GM18858 (cell line): ENCODE data around the gene RER1.

Experiments used
- ATAC-seq: cut with Tn5 transposase; IDR thresholded peaks from one replicate; pipeline ENCODE4 v1.9.1; 2021; ENCODE audit not compliant: unreplicated experiment

Gene RER1

DNA sequence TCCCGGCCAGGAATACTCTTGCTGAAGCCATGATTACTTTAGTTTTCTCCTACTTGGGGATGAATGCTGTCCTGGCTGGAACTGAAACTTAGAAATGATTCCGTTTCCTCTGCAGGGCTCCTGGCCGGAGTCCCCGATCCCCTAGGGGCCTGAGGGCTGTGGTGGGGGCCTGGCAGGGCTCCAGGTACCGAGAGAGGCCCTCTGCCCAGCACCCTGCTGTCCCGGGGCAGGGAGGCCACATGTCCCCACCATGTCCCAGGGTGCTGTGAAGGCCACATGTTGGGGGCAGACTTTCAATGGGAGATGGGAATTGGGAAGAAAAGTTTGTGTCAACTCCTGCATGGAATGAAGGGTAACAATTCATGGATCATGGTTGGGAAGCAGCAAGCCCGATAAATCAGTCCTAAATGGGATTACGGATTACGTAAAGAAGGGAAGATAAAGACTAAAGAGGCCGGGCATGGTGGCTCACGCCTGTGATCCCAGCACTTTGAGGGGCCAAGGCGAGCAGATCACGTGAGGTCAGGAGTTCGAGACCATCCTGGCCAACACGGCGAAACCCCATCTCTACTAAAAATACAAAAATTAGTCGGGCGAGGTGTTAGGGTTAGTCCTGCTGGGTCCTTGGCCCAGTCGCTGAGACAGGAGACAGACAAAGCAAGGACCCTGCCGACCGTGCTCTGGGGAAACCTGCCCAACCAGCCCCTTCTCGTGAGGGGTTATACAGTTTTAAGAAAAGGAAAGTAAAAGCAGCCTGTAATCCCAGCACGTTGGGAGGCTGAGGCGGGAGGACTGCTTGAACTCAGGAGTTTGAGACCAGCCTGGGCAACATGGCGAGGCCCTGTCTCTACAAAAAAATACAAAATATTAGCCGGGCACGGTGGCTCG lies 37.8 kb upstream of the RER1 start:
- ATAC-seq, result no peak

DNA sequence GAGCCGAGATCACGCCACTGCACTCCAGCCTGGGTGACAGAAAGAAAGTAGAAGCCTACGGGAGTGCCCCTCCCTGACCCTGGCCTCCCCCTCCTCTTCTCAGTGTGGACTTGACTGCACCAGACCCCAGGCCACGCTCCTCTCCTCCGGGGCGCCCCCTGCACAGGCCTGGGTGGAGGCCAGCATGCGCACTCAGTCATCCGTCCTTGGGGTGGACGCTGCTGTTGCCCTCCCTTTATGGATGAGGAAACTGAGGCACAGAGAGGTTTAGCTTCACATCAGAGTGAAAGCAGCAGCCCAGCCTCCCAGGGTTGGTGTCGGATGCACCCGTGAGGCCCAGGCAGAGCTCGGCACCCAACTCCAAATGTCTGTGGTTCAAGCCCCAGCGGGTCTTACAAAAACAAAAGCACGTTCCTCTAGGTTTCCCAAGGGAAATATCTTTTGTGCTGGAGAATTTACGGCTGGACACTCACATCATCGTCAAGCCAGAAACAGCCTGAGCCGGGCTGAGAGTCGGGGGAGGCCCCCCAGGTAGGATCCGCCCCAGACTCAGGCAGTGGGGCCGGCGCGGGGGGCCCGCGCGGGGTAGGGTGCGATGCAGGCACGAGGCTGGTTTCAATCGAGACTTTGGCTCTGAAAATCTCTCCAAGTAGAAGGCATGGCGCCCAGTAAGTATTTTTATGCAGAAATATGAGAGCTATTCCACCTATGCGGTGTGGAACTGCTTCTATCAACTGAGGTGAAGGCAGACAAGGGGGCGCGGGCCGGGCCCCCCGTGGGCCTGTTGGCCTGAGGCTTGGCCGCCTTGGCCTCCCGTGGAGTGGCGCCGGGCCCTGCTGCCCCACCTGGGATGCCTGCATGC lies 36.9 kb upstream of the RER1 start:
- no peak for ATAC-seq

DNA sequence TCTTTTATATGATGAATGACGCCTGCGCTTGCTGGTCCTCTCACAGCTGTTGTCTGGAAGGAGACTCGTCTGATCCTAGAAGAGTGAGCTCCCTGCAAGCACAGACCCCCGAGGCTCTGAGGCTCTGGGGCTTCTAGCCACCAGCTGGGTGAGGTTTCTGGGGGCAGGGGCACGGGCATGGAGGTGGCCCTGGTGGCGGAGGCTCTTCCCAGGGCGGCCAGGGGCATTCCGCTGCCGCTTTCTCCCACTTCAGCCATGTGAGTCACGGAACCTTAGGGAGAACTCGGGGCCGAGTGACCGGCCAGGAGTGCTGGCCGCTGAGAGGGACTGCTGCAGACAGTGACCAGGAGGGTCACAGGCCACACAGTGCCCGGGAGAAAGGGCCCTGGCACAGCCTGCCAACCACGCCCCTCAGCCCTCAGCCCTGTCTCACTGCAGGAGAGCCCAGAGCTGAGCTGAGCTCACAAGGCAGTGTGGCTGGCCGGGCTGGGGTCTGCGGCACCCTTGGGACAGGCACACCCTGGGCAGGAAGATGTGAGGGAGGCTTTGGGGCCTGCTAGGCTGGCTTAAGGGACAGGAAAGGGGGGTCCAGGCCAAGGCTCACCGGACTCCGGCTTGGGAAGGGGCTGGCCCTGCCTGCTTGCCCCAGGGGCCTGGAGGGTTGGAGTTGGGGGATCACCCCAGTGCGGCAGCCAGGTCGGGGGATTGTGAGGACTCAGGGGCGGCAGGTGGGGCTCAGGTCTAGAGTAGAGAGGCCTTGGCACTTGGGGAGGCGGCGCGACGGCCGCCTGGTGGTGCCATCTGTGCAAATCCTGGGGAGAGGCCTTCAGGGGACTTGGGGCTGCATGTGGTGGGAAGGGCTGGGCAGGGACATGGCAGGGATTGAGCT lies 36.0 kb upstream of the RER1 start:
- no peak for ATAC-seq

DNA sequence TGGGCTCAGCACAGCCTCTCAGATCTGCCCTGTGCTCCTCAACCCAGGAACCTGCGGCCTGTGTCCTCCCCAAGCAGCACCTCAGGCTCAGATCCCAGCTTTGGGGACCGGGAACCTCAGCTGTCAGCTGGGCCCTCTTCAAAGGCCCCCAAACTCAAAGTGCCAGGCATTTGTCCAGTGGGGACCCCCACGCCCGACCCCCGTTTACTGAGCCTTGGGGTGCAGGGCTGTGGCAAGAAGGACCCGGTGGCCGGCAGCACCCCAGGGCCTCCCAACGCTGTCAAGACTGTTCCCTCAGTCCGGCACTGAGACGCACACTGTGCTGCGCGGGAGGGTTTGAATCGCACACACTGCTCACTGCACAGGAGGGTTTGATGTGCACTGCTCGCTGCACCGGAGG lies 35.2 kb upstream of the RER1 start:
- no peak for ATAC-seq

DNA sequence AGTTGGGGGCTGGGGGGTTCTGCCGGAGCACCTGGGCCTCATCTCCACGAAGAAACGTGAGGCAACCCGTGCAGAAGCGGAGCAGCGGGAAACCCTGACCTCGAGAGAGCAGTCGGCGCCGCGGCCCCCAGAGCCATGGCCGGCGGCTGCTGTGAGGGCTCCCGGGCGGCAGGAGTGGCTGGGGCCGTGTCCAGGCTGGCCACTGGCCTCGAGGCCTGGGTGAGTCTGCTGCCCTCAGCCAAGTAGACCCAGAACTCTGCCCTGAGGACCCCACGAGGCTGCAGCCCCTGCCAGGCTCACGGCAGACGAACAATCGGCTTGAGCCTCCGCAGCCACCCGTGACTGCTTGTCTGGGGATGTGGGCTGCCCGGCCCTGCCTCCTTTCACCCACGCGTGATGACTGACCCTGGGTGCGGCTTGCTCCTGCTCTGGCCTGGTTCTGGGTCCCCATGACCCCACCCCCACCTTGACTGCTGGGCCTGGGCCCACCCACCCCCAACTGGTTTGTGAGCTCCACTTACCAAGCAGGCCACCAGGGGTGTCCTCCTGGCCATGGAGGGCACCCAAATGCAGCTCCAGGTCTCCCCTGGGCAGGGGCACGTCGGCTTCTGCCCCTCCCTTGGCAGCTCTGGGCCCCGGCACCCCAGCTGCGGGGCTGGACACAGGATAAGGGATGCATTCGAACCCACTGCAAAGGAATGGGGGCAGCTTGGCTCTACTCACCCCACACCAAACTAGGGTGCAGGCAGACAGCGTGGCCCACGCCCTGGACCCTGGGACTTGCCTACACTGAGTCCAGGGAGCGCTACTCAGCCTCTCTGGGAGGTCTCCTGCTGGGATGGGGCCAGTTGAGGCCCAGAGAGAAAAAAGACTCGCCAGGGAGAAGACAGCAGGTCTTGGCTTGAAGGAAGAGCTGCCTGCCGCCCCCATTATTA lies 34.5 kb upstream of the RER1 start:
- ATAC-seq, result no peak

DNA sequence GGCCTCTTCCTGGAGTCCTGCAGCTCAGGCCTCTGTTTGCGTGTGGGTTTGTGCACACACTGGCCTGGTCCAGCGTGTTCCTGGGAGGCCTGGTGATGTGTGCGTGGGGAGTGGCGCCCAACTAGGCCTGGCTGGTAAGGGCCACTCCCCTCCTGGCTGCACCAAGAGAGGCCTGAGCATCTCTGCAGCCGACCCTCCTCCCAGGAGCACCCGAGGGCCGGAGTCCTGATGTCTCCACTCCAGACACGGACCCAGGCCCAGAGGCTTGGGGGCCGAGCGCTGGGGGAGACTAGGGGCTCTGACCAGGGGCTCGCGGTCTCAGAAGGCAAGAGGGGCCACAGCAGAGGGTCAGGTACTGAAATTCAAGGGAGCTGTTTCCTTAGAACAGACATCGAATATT lies 33.6 kb upstream of the RER1 start:
- no peak for ATAC-seq

DNA sequence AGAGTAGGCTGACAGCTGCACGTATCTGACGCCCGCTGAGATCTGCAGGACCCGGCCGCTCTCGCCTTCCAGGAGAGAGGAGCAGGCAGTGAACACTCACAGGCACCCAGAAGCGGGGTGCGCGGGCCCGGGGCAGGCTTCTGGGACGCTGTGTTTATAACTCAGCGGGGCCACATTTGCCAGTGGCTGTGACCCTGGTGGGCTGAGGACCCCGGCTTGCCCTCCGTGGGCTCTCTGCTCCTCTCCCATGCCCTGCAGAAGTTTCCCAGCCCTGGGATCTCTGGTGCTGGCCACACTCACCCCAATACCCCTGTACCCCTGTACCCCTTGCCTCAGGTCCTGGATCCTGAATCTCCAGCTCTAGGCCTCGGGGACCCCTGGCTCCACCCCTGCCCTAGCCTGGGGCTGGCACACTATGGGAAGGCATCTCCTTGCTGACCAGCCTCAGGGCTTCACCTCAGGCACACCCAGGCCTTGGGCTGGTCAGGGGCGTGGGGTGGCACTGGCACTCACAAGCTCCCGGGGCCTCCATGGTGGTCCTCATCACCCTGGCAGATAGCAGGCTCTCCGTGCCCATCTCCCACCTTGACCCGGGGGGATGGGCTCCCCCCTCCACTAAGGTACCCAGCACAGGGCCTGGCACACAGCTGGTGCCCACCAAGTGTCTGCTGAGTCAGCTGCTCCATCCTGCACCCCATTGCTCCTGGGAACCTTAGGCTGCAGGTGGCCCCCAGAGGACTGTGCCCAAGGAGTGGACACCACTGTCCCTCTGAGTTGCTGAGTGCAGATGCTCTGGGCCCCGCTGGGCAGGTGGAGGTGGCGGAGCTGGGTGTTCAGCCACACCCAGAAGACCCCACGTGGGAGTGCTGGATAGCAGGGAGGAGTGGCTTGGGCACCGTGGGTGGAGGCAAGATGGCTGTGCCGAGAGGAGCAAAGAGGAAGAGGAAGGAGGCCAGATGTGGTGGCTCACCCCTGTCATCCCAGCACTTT lies 32.7 kb upstream of the RER1 start:
- ATAC-seq, result no peak

DNA sequence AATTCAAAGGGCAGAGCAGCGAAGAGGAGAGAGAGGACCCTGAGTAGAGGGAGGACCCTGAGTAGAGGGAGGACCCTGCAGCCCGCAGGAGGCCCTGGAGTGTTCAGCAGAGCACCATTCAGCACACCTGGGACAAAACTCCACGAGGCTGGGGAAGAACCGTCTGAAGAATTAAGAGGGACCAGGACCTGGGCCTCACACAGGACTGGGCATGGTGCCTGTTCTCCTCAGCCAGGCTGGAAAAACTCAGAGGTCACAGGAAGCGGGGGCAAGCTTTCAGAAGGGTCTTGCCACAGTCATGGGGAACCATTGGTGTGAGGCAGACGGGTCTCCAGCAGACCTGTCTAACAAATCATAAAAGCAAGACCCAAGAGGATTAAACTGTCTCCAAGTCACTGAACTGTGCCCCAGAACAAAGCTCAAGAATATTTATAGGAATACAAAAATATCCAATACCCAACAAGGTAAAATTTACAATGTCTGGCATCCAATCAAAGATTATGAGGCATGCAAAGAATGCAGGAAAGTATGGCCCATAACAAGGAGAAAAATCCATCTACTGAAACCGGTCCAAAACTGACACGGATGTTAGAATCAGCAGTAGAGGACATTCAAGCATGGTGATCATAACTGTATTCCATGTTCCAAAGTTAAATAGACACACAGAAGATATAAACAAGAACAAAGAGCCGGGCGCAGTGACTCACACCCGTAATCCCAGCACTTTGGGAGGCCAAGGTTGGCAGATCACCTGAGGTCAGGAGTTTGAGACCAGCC lies 30.9 kb upstream of the RER1 start:
- ATAC-seq, result no peak

DNA sequence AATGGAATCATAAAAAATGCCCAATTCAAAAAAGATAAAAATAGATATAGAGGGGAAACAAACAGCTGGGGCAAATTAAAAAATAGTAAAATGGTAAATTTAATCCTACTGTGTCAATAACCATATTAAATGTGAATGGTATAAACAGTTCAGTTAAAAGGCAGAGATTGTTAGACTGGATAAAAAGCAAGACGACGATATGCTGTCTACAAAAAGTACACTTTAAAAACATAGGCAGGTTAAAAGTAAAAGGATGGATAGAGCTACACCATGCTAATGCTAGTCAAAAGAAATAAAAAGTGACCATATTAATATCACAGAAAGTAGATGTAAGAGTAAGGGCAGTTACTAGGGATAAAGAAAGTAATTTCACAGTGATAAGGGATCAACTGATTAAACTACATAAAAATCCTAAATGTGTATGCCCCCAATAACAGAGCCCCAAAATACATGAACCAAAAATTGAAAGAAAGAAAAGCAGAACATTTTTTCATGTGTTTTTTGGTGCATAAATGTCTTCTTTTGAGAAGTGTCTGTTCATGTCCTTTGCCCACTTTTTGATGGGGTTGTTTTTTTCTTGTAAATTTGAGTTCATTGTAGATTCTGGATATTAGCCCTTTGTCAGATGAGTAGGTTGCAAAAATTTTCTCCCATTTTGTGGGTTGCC lies 27.7 kb upstream of the RER1 start:
- no peak for ATAC-seq

DNA sequence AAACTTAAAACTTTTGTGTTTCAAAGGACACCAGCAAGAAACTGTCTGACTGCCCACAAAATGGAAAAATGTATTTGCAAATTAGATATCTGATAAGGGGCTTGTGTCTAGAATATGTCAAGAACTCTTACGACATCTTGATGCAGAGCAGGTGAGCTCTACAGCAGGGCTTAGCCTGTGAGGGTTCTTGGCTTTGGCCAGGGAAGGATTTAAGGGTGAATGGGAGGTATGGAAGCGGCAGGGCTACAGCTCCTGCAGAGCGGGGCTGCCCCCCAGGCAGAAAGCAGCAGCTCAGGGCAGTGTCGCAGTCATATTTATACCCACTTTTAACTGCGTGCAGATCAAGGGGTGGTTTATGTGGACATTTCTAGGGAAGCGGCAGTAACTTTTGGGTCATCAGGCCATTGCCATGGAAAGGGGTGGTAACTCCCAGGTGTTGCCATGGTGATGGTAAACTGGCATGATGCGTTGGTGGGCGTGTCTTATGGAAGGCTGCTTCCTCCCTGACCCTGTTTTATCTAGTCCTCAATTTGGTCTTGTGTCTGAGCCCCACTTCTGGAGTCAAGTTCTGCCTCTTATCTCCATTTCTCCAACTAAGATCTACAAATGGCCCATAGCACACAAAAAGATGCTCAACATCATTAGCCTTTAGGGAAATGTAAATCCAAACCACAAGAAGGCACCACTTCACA lies 23.4 kb upstream of the RER1 start:
- no peak for ATAC-seq

DNA sequence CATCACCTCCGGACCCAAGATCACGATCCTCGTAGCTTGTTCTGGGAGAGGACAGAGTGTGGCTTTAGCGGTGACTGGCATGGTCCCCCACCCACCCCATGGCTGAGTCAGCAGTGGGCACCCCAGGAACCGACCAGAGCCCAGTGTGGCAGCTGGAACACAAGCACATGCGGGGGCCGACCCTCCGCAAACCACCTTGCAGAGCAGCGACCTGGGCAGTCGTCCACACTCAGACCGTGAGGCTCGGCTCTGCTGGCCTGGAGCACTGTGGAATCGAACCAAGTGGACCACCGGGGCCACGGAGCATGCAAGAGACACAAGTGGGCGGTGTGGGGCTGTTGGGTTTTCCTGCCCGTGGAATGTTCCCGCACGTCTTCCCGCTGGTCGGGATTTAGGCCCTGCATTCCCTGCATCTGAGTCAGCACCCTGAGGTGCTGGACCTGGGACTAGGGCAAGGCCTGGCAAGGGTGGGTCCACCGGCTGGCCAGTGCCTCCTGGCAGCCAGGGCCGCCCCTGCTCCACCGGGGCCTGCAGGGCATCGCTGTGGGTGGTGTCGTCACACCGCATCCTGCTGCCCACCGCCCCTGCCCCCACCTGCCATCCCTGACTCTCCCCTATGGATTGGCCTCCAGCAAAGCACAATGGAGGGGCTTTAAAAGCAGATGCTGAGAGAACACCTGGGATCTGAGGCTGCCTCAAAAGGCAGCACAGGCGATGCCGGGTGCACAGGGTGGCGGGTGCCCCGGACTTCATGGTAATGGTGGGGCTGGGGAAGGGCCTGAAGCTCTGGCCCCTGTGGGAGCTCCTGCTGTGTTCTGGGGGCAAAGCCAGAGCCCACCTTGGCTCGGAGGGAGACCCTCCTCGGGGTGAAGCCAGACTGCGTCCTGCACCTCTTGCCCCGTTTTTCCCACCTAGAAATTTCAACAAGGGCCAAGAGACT lies 18.8 kb upstream of the RER1 start:
- no peak for ATAC-seq

DNA sequence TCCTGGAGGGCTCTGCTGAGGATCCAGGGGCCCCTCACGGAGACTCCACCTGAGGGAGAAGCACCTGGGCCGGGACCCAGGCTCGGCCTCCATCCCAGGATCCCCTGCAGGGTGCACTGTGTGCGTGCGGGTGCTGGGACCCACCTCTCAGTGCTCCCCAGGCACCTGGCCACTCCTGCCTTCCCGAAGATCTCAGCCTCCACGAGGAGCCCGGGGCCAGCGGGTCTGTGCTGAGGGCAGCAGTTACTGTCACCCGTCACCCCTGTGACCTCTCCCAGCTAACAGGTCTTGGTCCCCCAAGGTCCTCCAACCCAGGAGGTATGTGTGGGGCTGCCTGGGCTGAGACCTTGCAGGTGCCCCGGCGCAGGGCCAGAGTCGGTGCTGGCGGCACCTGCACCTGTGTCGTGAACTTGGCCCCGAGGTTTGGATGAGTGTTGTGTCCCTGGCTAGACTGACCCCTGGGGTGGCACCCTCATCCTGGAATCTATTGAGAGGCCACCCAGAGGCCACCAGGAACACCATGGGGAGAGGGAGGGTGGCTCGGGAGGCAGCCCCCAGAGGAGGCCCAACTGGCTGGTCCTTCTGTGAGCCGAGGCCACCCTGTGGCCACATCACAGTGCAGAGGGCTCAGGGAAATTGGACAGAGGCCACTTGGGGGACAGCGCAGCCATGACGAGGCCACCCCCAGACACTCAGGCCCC lies 17.9 kb upstream of the RER1 start:
- ATAC-seq, result no peak

DNA sequence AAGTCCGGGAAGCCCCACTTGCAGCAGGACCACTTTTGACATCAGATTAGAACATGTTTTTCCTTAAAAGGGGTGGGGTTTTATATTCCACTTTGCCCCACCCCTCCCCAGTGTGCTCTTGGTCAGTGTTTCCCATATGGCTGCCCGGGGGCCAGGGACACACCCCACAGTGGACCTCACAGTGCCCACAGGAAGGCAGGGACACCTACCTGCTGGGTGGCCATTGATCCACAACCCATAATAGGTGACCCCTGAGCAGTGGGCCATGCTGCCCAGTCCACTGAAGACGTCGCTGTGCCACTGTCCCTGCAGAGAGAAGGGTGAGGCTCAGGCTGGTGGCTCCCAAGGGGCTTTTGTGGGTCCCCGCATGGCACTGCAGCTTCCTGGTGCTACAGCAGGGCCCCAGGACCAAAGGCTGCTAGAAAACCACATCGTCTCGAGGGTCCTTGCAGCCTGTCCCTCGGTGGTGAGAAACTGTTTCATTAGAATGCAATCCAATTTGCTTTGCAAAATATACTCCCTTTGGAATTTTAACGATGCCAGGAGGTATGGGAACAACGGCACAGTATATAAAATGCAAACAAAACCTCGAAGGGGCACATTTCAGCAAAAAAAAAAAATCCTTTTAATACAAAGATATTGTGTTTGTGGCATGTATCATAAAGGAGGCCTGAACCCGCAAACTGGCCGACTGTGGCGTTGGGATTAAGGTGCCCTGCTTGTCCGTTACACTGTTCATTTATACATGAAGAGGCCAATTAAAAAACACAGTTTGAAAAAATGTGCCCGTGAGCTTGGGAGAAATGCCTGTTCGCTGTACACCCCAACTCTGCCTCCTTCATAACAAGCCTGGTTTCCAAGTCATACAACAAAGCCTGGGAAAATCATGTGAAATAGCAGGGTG lies 17.1 kb upstream of the RER1 start:
- ATAC-seq, result no peak

DNA sequence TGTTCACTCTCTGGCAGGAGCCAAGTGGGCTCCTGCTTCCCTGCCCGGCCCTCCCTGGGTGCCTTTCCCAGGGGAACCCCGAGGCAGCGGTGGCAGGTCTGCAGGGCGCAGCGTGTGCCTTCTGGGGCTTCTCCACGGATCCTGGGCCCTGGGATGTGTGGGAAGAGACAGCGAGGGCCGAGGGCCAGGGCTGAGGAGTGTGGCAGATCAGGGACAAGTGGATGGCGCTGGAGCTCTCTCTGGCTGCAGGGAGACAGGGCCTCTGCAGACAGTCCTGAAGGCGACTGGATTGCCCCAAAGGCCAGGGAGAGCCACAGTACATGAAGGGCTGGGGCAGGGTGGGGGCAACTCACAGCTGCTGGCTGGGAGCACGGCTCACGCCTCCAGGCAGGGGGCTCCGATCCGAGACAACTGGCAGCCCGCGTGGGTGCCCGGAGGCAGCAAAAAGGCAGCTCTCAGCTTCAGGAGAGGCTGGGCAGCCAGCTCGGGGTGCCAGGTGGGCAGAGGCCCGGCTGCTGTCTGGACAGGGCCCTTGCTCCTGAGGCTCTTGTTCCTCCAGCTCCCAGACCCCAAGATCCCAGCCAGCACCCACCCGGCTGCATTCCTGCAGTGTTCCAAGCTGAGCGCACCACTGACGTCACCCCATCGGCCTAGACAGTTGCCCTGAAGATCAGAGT lies 16.3 kb upstream of the RER1 start:
- ATAC-seq, result no peak
